Measurements from ENCODE around the gene PPFIA2. TPM values are rescaled to one million over a fixed set of nuclear protein-coding genes. Genes with fewer than 3 reads are reported as not detected.

The PPFIA2 gene
- total RNA-seq, 1 experiment from 2014 or later, result 1.1 TPM

DNA sequence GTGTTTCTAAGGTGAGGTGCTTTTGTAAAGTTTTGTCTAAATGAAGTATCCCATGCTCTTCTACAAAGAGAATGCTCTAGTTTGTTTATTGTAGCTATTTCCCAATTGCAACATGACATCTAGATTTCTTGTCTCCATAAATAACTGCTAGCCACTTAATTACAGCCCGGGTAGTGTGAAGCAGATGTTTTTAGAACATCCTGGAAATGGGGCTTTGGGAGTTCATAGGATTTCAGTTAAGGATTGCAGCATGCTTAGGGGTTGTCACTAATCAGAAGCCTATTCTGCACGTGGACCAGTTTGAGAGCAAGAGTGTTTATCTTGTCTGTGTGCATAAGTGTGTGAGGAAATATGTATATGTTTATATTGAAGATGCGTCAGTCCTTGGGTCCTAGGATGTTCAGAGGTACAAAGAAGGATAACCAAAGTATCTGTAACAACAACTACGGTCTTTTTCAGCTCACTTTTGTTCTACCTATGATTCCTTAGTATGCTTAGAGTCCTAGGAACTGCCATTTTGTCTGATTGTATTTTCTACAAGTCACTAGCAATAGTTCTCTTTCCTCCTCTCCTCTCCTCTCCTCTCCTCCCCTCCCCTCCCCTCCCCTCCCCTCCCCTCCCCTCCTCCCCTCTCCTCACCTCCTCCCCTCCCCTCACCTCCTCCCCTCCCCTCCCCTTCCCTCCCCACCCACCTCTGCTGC is 546.0 kb downstream of the PPFIA2 start (continued):
- TF ChIP-seq, protein P1, sequence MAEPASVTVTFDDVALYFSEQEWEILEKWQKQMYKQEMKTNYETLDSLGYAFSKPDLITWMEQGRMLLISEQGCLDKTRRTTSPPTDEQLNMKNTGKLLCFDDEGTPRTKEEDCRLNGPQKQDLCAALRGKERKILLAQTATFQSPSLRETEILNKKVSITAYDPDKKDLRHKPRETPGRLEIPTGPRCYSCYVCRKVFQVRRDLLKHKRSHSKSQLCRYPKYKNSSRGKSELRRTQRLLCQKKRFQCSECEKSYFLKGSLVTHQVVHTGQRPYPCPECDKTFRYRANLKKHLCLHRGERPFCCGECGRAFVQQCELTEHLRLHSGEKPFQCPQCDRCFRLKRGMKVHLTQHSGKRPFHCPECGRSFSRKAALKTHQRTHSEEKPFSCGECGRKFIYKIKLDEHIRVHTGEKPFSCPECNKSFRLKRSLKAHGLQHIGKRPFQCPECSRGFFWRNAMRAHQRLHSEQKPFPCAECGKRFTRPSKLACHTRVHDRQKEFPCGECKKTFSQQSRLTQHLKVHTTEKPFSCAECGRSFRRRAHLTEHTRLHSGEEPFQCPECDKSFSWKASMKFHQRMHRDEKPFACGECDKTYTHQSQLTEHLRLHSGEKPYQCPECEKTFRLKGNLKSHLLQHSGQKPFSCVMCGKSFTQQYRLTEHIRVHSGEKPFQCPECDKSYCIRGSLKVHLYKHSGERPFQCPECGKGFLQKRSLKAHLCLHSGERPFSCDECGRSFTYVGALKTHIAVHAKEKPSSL (CRISPR knock-in tag; conservative IDR thresholded peaks at IDR 0.05), result no peak

GRCh38 chr12:81211306-81211705 is 547.8 kb downstream of the PPFIA2 start:
- H3K36me3 Mint-ChIP-seq, result no peaks in the 10 kb centered on the region
- H3K4me1 Mint-ChIP-seq, result peaks cover 55% of the 10 kb centered on the region
- ChIA-PET CTCF (no interaction called here), POLR2A (no interaction called here)
- ATAC-seq (no peak), DNase-seq (ENCODE audit: low spot score) (no peak)
- H3K9me3 Mint-ChIP-seq, result no peaks in the 10 kb centered on the region
- no peak overlapping the region for H3K4me3 Mint-ChIP-seq
- TF ChIP-seq ZNF138 (CRISPR knock-in tag; conservative IDR thresholded peaks at IDR 0.05) (no peak), ATF2 (CRISPR knock-in tag; IDR thresholded peaks at IDR 0.05; ENCODE audit: borderline replicate concordance, low read depth) (no peak), OVOL2 (CRISPR knock-in tag; IDR thresholded peaks at IDR 0.05; ENCODE audit: borderline replicate concordance) (no peak), CREM (CRISPR knock-in tag; IDR thresholded peaks at IDR 0.05) (no peak), TEAD4 (CRISPR knock-in tag; IDR thresholded peaks at IDR 0.05) (no peak), CREB1 (CRISPR knock-in tag; IDR thresholded peaks at IDR 0.05) (no peak), ESRRA (CRISPR knock-in tag; IDR thresholded peaks at IDR 0.05; ENCODE audit: borderline replicate concordance) (no peak), FOXJ3 (CRISPR knock-in tag; IDR thresholded peaks at IDR 0.05; ENCODE audit: borderline replicate concordance) (no peak), PRDM15 (CRISPR knock-in tag; IDR thresholded peaks at IDR 0.05) (no peak), NFE2L1 (CRISPR knock-in tag; IDR thresholded peaks at IDR 0.05) (no peak), TP53 (CRISPR knock-in tag; IDR thresholded peaks at IDR 0.05) (no peak), NFYB (CRISPR knock-in tag; conservative IDR thresholded peaks at IDR 0.05; ENCODE audit: low read depth) (no peak), NR3C1 (CRISPR knock-in tag; conservative IDR thresholded peaks at IDR 0.05; ENCODE audit: low read depth) (no peak)
- TF ChIP-seq, protein P2, sequence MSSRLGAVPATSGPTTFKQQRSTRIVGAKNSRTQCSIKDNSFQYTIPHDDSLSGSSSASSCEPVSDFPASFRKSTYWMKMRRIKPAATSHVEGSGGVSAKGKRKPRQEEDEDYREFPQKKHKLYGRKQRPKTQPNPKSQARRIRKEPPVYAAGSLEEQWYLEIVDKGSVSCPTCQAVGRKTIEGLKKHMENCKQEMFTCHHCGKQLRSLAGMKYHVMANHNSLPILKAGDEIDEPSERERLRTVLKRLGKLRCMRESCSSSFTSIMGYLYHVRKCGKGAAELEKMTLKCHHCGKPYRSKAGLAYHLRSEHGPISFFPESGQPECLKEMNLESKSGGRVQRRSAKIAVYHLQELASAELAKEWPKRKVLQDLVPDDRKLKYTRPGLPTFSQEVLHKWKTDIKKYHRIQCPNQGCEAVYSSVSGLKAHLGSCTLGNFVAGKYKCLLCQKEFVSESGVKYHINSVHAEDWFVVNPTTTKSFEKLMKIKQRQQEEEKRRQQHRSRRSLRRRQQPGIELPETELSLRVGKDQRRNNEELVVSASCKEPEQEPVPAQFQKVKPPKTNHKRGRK (CRISPR knock-in tag; IDR thresholded peaks at IDR 0.05; ENCODE audit: borderline replicate concordance), result no peak
- TF ChIP-seq, protein P3, sequence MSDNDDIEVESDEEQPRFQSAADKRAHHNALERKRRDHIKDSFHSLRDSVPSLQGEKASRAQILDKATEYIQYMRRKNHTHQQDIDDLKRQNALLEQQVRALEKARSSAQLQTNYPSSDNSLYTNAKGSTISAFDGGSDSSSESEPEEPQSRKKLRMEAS (CRISPR knock-in tag; IDR thresholded peaks at IDR 0.05), result no peak
- TF ChIP-seq, protein P4, sequence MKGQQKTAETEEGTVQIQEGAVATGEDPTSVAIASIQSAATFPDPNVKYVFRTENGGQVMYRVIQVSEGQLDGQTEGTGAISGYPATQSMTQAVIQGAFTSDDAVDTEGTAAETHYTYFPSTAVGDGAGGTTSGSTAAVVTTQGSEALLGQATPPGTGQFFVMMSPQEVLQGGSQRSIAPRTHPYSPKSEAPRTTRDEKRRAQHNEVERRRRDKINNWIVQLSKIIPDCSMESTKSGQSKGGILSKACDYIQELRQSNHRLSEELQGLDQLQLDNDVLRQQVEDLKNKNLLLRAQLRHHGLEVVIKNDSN (CRISPR knock-in tag; IDR thresholded peaks at IDR 0.05), result no peak
- TF ChIP-seq, protein P5, sequence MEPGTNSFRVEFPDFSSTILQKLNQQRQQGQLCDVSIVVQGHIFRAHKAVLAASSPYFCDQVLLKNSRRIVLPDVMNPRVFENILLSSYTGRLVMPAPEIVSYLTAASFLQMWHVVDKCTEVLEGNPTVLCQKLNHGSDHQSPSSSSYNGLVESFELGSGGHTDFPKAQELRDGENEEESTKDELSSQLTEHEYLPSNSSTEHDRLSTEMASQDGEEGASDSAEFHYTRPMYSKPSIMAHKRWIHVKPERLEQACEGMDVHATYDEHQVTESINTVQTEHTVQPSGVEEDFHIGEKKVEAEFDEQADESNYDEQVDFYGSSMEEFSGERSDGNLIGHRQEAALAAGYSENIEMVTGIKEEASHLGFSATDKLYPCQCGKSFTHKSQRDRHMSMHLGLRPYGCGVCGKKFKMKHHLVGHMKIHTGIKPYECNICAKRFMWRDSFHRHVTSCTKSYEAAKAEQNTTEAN (CRISPR knock-in tag; IDR thresholded peaks at IDR 0.05), result no peak
- H3K27me3 Mint-ChIP-seq (ENCODE audit: low read depth), result peaks cover 27% of the 10 kb centered on the region
- H3K27ac Mint-ChIP-seq, result no peak overlapping the region

Data from WTC11 (cell line).